ENCODE results near the gene TLR4.
A peak's percentile ranks its signal among the peaks of the same experiment; 100 is the strongest.

Gene TLR4

GRCh38 chr9:117715411-117715989, 11.3 kb downstream of the TLR4 start:
- DNase-seq = no peak

DNA sequence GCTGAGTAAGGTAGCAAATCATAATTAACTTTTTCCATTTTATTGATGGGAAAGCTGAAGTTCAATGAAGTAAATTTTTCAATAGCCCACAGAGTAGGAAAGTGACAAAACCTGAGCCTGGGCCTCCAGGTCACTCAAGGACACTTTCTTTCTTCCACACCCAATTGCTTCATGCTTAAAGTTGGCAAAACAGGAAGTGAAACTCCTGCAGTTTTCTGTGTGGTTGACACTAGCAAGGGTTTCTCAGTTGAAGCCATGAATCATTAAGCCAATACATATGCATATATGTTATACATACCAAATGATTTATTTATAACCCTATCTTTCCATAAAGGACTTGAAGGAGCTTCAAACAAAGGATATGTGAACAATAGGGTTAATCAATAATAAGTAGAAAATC, 13.9 kb downstream of the TLR4 start:
- peak; percentile 27 for DNase-seq

GRCh38 chr9:117718701-117719100, 14.5 kb downstream of the TLR4 start:
- no peak for DNase-seq

- DNase-seq = no peak
Observed at GRCh38 chr9:117719161-117719920, 15.1 kb downstream of the TLR4 start.

GRCh38 chr9:117720066-117720465, 15.9 kb downstream of the TLR4 start:
- no peak for DNase-seq

GRCh38 chr9:117720555-117720954, 16.4 kb downstream of the TLR4 start:
- no peak for DNase-seq

DNA sequence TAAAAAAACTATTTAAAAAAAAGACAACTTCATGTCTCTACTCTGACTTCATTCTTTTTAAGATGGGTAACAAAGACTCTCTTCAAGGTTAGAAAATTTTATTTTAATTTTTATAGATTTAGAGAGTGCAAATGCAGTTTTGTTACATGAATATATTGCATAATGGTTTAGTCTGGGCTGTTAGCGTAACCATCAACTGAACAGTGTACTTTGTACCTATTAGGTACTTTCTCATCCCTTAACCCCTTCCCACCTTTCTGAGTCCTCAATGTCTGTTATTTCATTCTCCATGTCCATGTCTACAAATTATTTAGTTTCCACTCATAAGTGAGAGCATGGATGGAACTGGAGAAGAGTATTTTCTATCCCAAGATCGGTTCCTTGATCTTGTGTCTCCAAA, 16.8 kb downstream of the TLR4 start:
- DNase-seq = no peak

- no peak for DNase-seq
Observed at GRCh38 chr9:117722108-117722761, 18.0 kb downstream of the TLR4 start.

DNA sequence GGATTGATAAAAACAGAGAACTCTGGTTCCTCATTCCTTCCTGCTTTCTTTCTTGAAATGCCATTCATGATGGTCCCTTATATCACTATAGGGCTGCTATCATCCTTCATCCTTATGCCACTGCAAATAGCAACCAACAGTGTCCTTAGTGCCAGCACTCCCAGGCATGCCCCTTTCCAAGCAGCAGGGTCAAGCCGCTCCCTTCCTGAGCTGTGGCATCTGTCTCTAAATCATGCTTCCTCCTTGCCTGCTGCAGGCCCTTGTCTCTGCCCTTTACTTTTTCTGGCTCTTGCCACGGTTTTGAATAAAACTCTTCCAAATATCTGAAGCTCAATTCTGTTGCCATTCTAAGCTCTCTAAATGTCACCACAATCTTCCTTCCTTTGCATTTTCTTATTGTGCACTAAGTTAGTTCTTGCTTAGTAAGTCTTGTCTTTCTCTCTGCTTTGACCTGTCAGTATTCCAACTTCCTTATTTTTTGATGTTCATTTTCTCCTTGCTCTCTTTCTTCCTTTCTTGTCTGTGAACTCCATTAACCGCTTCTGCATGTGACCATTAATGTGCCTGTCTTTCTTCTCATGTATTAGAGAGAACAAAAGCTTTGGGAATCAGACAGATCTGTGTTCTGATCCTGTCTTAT, 19.9 kb downstream of the TLR4 start:
- DNase-seq = no peak

DNA sequence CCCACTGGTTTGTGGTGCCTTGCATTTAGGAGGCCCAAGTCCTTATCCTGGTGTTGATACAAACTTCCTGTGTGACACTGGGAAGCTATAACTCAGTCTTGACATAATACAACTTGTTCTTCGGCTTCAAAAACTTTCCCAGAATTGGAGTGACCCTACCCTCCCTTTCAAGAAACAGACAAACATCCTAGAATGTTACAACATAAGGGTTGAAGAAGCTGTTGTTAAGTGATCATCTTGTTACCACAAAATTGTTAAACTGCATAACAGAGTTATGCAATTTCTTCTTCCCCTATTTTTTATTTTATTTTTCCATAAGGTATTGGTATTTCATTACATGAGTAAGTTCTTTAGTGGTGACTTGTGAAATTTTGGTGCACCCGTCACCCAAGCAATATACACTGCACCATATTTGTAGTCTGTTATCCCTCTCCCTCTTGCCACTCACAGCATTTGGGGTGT, 21.3 kb downstream of the TLR4 start:
- no peak for DNase-seq

- DNase-seq = no peak
Observed at GRCh38 chr9:117729375-117729774, 25.2 kb downstream of the TLR4 start.

GRCh38 chr9:117732494-117732893, 28.3 kb downstream of the TLR4 start:
- no peak for DNase-seq

DNA sequence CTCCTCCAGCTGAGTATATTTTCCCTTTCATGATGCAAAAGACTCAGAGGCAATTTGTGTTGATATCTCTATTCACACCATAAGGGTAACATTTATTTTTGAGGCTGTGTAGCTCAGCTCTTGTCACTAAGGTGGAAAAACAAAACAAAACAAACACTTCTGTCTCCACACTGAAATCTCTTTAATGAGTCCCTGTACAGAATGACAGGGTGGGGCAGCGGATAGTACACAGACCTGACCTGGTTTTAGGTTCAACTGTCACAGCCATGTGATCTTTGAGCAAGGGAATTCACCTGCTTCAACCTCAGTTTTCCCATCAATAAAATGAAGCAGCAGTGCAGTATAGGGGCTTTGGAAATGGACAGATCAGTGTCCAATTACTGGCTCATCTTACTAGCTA, 29.3 kb downstream of the TLR4 start:
- DNase-seq = no peak

DNA sequence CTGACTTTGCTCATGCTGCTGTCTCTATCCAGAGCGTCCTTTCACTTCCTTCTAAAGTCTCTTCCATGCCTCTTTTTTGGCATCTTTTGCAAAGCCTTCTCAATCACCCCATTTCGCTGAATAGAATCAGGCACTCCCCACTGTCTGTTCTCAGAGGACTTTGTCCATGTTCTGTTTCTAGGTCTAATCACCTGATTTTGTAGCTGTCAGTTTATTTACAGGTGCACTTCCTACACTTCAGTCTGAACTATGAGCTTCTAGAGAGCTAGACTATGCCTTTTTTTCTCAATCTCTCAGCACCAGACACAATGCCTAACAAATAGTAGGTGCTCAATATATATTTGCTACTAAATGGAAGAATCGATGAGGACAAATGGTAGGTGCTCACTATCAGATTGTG, 29.9 kb downstream of the TLR4 start:
- no peak for DNase-seq

GRCh38 chr9:117734523-117735314, 30.5 kb downstream of the TLR4 start:
- DNase-seq = no peak

DNA sequence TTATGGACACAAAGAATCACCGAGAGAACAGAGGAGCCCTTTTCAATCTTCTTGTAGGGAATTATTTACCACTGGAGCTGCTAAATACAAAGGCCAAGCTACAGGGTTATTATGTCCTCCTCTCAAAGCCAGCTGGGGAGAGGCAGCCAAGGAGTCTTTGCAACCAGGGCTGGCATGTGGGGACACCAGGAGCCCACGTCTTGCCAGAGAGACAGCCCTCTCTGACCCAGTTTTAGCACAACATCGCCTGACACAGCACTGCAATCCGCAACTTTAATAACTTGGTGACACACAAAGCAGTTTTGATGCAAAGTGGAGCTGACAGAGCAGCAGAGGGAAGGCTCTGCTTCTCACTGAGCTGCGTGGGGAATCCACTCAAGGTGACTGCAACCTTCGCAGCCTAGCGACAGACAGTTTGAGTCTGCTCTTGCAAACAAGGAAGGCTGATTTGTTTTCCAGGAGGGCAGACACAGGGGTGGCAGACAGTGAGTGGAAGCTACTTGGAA, 33.6 kb downstream of the TLR4 start:
- DNase-seq = no peak

DNA sequence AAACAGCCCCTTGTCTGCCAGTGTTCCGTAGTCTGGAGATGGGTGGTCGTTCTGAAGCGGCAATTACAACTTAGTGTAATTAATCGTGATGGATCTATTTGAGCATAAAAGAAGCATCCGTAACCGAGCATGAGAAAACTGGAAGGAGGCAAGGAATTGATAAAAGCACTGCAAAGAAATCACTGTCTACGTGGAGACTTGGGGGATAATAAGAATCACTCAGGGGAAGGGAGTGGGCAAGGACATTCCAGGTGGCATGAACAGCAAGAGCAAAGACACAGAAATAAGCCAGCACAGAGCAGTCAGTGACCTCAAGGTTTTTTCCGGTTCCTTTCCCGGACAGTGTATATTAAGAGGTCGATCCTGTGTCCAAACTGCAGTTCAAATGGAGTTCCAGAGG, 35.0 kb downstream of the TLR4 start:
- DNase-seq = no peak

DNA sequence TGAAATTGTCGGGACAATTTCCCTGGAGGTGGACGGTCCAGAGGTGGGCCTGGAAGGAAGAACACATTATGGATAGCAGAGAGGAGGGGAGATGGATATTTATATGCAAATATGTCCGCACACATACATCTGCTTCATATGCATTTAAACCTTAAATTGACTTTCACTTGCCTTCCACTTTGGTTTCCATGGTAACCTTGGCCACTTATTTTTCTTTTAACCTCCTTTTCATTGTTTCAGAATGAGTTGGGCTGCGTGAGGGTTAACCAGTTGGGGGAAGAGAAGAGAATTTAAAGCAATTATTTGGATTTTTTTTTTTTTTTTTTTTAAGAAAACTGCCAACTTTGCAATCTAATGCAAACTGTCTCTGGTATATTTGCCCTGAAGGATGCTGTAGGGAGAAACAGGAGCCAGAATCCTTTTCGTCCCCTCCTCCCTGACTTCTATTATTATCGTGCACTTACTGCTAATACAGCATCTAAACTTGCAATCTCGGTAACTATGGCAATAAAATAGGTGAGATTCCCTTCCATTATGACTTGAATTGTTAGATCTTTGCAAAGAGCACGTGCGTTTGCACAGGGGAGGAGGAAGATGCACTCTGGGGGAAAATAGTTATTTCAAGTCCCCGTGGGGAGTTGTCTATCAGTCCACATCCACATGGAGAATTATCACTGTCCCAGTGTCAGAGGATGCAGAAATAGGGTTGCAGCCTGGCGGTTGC, 35.6 kb downstream of the TLR4 start:
- DNase-seq = no peak

- no peak for DNase-seq
Observed at GRCh38 chr9:117742131-117742530, 37.9 kb downstream of the TLR4 start.

DNA sequence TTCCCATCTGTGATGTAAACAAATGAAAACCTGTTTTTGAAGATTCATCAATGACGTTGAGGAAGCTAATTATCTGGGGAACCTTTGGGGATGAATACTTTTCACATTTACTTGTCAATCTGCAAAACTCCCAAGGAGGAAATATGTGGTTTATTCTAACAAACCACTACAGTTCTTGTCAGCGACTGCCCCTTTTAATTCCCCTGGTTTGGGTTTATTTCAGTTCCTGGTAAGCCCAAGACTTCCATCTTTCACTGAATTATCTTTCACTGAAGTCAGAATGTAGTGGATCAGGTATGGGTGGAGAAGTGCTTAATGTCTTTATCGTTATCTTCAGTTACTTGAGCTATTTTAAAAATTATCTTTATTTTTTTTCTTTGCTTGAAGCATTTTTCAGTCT, 40.2 kb downstream of the TLR4 start:
- DNase-seq = peak; percentile 1

- DNase-seq = no peak
Observed at GRCh38 chr9:117744856-117745389, 40.7 kb downstream of the TLR4 start.

DNA sequence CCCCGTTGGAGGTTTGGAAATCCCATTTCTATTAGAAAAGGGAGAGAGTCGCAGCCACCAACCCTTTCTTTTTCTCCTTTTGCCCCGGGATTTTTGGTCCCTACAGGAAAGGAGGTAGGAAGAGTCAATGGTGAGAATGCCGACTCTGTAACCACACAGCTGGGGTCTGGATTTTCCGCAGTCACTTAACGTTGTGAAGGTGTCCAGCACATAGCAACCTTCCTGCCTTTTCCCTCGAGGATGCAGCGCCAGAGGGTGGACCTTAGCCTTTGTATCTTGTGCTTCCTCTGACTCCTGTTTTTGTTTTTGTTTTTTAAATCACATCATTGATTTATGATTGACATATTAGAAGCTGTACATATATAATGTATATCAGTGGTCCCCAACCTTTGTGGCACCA, 41.4 kb downstream of the TLR4 start:
- DNase-seq = no peak

Measured in activated CD4-positive, alpha-beta T cell treated with anti-CD3 and anti-CD28 coated beads, Interleukin-2, Interleukin-6, amounts not matched to agents 100 ng/mL and 50 ng/mL, durations not matched to agents 16 hours and 8 hours (primary cell).